ENCODE data around the gene GTPBP1.

The GTPBP1 gene

GRCh38 chr22:38740754-38741153 is 35.0 kb downstream of the GTPBP1 start:
- no peak overlapping the region for H3K4me3 ChIP-seq (ENCODE audit: low read depth, low read length)
- no peaks in the 10 kb centered on the region for H3K27me3 ChIP-seq (ENCODE audit: insufficient read depth, low read depth, severe bottlenecking)
- peaks cover 96% of the 10 kb centered on the region for H3K36me3 ChIP-seq
- H3K27ac ChIP-seq = no peak overlapping the region
- TF ChIP-seq CTCF (IDR thresholded peaks at IDR 0.05; ENCODE audit: low read depth, low read length) = peak; percentile 27; the same call in 1 of the 2 replicates
- no peak for DNase-seq
- no peaks in the 10 kb centered on the region for H3K9me3 ChIP-seq (ENCODE audit: severe bottlenecking)

GRCh38 chr22:38741166-38741565 is 35.4 kb downstream of the GTPBP1 start:
- Histone ChIP-seq H3K36me3 (peaks cover 96% of the 10 kb centered on the region), H3K4me3 (ENCODE audit: low read depth, low read length) (no peak overlapping the region)

GRCh38 chr22:38741576-38741975 is 35.8 kb downstream of the GTPBP1 start:
- no peaks in the 10 kb centered on the region for H3K27me3 ChIP-seq (ENCODE audit: insufficient read depth, low read depth, severe bottlenecking)
- no peak for TF ChIP-seq CTCF (IDR thresholded peaks at IDR 0.05; ENCODE audit: low read depth, low read length)
- peaks cover 96% of the 10 kb centered on the region for H3K36me3 ChIP-seq
- H3K27ac ChIP-seq = no peak overlapping the region
- H3K4me3 ChIP-seq (ENCODE audit: low read depth, low read length) = no peak overlapping the region
- H3K9me3 ChIP-seq (ENCODE audit: severe bottlenecking) = no peaks in the 10 kb centered on the region
- DNase-seq = no peak

More at GRCh38 chr22:38741166-38741565, 35.4 kb downstream of the GTPBP1 start:
- H3K27me3 ChIP-seq (ENCODE audit: insufficient read depth, low read depth, severe bottlenecking) = no peaks in the 10 kb centered on the region
- TF ChIP-seq CTCF (IDR thresholded peaks at IDR 0.05; ENCODE audit: low read depth, low read length) = no peak
- no peak for DNase-seq
- no peak overlapping the region for H3K27ac ChIP-seq
- H3K9me3 ChIP-seq (ENCODE audit: severe bottlenecking) = no peaks in the 10 kb centered on the region

- no peak for DNase-seq
These were observed 36.6 kb downstream of the GTPBP1 start for GRCh38 chr22:38742176-38742942.

GRCh38 chr22:38744981-38745380 is 39.2 kb downstream of the GTPBP1 start:
- no peak overlapping the region for H3K4me3 ChIP-seq (ENCODE audit: low read depth, low read length)
- peaks cover 96% of the 10 kb centered on the region for H3K36me3 ChIP-seq
- TF ChIP-seq CTCF (IDR thresholded peaks at IDR 0.05; ENCODE audit: low read depth, low read length) = no peak
- H3K9me3 ChIP-seq (ENCODE audit: severe bottlenecking) = no peaks in the 10 kb centered on the region
- no peak overlapping the region for H3K27ac ChIP-seq
- no peaks in the 10 kb centered on the region for H3K27me3 ChIP-seq (ENCODE audit: insufficient read depth, low read depth, severe bottlenecking)
- DNase-seq = no peak

More at GRCh38 chr22:38742176-38742942, 36.6 kb downstream of the GTPBP1 start:
- H3K9me3 ChIP-seq (ENCODE audit: severe bottlenecking) = no peaks in the 10 kb centered on the region
- no peak overlapping the region for H3K27ac ChIP-seq
- H3K27me3 ChIP-seq (ENCODE audit: insufficient read depth, low read depth, severe bottlenecking) = no peaks in the 10 kb centered on the region
- H3K36me3 ChIP-seq = peaks cover 96% of the 10 kb centered on the region
- TF ChIP-seq CTCF (IDR thresholded peaks at IDR 0.05; ENCODE audit: low read depth, low read length) = no peak
- no peak overlapping the region for H3K4me3 ChIP-seq (ENCODE audit: low read depth, low read length)

Data from WERI-Rb-1 (cell line).